ENCODE results near the gene ADM2.
"Not testable (repeated sequence)": the region's sequence is repeated elsewhere in the genome, so short reads cannot be mapped to it uniquely, and the experiment has no call there.

ADM2 gene, protein sequence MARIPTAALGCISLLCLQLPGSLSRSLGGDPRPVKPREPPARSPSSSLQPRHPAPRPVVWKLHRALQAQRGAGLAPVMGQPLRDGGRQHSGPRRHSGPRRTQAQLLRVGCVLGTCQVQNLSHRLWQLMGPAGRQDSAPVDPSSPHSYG

DNA sequence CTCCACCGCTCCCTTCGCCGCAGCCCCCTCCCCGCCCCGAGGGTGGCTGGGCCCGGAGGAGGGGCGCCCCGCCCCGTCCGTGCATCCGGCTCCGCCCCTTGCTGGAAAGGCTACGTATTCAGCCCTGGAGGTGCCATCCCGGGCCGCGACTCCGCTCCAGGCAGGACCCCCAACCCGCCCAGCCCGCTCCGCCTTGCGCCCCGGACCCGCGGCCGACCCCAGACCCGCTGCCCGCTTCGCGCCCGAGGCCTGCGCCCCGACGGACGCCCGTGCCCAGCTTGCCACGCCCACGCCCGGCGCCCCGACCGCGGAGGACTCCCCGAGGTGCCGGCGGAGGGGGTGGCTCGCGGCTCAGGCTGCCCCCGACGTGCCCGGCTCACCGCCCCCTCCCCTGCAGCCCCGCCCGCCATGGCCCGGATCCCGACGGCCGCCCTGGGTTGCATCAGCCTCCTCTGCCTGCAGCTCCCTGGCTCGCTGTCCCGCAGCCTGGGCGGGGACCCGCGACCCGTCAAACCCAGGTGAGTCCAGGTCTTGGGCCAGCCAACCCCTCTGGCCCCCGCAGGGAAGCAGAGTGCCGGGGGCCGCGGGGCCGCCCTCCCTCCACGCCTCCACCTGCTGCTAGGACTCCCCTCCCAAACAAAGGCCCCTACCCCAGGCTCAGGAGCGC is at the start of gene ADM2:
ADM2 (plus strand) TSS at position 104 of the 667 bp plus-strand sequence; CDS start at position 409, 305 bp downstream.
- no peak for DNase-seq (ENCODE audit: low spot score)

DNA sequence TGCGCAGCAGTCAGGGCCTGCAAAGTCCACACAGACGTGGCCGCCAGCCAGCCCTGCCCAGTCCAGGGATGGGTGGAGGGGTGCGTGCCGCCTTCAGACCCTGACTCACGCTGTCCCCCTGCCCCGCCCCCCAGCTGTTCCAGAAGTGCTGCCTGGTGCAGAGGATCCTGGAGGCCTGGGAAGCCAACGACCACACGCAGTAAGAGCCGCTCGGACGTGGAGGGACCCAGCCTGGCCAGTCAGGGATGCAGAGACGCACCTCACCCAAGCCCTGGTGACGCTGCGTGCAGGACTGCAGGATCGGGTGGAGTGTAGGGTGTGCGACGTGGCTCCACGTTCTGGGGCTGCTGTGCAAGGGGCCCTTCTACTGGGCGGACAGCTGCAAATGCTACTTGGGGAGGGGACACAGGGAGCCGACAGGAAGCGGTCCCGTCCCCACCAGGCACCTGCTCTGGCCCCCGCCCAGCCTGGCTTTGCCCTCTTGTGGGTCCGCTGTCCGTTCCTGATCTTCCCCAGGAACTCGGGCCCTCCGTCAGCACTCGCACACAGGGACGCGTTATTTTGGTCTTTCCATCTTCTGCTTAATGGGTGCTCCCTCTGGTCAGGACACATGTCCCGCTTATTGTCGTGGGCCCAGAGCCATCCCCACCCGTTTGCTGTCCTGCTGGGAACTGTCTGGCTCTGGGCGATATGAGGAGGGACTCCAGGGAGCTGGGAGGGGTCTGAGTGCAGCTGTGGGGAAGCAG is 49.0 kb upstream of the ADM2 start:
- no peak for DNase-seq (ENCODE audit: low spot score)

DNA sequence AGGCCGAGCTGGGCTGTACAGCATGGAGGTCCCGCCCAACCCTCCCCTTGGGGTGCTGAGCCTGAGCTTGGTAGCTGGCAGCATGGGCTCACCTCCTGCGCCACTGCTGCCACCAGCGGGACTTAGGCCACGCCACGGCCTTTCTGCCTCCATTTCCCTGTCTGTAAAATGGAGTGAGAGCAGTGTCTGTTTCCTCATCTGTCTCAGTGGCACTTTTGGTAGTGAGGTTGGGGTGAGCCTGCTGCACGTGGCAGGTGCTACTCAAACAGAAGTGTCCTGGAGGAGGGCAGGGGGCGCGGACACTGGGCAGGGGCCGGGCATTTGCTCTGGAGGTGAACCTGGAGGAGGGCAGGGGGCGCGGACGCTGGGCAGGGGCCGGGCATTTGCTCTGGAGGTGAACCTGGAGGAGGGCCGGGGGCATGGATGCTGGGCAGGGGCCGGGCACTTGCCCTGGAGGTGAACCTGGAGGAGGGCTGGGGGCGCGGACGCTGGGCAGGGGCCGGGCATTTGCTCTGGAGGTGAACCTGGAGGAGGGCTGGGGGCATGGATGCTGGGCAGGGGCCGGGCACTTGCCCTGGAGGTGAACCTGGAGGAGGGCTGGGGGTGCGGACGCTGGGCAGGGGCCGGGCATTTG is 48.3 kb upstream of the ADM2 start:
- not testable (repeated sequence) for DNase-seq (ENCODE audit: low spot score)

DNA sequence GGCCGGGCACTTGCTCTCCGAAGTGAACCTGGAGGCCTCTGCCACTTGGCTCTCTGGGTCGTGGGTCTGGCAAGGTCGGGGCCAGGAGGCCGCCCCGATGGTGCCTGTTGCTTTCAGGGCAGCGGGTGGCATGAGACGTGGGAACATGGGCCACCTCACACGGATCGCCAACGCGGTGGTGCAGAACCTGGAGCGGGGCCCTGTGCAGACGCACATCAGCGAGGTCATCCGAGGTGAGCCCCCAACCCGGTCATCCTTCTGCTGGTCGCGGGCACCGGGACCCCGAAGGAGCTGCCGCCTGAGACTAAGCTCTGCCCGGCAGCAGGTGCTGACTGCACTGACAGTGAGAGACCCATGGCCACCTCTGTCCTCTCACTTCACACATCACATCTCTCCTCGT is 46.5 kb upstream of the ADM2 start:
- no peak for DNase-seq (ENCODE audit: low spot score)

DNA sequence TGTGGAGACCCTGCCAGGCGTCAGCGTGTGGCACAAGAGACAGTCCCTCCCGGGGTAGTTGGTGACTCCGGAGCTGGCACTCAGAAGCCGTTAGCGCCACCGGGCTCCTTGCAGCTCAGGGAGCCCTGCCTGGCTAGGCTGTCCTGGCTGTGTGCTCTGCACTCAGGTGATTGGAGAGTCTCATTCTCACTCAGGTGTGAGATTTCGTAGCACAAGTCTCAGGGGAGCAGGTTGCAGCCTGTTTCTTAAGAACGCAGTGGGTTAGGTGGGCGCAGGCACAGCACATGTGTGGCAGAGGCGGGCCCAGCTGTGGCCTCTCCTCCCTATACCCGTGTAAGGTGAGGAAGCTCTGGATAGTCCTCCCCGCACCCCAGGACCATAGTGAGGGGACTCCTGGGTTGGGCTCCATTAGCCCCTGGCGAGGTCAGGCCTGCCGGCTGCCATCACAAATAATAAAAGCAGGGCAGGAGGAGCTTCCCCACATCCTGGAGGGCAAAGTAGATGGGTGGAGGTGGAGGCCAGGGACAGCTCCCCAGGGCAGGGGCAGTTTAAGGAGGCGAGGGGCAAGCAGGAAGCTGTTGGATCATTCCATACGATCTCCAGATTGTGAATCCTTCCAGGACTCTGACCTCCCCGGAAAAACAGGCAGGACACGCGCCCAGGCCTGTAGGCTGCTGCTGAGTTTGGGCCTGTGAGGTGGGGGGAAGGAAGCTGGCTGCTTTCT is 45.9 kb upstream of the ADM2 start:
- no peak for DNase-seq (ENCODE audit: low spot score)

DNA sequence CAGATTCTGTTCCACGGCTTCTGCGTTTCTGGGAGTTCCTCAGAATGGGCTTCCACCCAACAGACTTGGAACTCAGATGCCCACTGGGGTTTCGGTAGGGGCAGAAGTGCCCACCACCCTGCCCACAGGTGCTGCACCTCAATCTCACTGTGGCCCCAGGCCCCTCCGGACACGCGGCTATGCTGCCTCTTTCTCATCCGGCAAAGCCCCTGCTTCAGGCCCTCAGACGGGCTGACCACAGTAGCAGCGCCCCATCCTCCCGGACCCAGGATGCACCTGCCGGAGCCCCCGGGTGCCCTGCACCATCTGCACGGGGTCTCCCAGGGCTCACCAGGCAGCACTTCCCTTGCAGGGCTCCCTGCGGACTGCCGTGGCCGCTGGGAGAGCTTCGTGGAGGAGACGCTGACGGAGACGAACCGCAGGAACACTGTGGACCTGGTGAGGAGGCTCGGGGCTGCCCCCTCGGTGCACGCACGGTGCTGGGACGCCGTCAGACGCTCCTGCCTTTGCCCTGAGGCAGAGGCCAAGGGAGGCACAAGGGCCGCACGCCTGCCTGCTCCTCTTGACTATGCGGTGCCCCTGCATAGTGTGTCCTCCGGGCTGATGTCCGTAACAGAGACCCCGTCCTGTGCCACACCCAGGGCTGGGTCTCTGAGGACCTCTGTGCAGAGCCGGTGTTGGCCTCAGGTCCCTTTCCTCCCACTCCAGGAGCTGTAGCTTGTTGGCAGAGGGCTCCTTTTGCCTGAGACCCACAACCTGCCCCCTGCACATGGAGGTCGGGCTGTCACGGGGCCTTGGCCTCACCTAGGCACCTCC is 45.1 kb upstream of the ADM2 start:
- DNase-seq (ENCODE audit: low spot score): no peak

DNA sequence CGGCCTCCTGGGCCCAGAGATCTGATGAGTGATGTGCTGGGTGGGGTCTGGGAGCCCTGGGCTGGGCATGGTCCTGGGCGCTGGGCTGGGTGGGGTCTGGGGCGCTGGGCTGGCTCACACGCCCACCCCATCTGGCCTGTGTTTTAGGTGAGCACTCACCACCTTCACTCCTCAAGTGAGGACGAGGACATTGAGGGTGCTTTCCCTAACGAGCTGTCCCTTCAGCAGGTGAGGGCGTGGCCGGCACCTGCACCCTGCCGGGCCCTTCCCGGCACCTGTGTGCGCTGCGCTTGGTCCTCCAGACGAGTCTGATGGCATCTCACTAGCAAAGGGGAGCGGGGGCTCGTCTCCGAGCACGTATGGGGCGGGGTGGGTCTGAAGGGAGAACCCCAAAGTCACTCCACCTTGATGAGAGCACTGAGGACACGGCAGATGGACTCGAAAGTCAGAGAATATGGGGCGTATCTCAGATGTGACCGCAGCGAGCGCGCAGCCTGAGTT is 44.5 kb upstream of the ADM2 start:
- no peak for DNase-seq (ENCODE audit: low spot score)

DNA sequence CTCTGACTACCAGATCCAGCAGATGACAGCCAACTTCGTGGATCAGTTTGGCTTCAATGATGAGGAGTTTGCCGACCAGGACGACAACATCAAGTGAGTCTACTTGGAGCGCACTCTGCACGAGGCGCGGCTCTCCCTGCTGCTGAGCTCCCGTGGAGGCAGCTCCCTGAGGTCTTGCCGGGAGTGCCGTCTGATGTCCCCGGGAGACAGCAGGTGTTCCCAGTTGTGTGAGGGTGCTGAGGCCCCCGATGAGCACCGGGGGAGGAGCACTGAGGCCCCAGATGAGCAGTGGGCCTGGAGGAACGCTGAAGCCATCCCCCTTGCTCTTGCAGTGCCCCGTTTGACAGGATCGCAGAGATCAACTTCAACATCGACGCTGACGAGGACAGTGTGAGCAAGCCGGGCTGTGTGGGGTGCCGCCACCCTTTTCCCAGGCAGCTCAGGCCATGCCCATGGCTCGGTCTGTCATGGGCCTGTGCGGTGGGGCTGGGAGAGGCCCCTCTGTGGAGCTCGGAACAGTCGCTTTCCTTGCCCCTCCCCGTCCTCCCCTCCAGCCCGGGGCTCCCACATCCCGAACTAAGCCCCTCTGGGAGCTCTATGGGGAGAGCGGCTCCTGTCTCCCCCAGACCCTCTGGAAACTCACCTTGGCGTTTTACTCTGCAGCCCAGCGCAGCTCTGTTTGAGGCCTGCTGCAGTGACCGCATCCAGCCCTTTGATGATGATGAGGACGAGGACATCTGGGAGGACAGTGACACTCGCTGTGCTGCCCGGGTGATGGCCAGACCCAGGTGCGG is 43.6 kb upstream of the ADM2 start:
- no peak for DNase-seq (ENCODE audit: low spot score)

DNA sequence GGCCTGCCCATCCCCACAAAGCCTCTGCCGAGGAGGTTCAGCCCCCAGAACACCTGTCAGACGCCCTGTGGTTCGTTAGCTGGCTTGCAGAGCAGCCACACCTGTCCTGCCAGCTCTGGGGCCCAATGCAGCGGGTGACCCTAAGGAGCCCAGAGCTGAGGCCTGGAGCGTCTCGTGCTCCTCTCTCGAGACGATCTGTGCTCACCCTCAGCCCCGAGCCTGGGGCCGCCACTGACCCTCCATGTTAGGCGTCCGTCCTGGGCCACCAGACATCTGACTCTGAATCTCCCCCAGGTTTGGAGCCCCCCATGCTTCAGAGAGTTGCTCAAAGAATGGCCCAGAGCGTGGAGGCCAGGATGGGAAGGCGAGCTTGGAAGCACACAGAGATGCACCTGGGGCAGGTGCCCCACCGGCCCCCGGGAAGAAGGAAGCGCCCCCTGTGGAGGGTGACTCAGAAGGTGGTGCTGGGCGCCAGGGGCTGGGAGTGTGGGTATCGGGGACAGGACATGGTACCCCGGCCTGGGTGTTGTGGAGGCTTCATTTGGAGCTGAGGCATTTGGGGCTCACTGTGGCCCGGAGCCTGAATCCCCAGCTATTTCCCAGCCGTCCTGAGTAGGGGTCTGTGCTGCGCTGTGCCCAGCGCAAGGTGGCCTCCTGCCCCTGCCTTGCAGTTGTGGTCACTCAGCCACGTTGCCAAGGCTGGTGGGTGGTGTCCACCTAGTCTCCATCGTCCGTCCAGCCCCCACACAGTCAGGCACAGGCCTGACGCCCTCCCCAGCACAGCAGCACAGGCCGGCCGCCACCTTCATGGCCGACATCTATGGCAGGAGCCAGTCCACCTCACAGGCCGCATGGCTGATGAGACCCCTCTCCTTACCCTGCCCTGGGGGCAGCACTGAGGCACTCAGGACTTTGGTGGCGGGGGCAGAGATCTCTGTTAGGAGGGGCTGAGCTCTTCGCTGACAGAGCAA is 42.8 kb upstream of the ADM2 start:
- DNase-seq (ENCODE audit: low spot score): no peak

DNA sequence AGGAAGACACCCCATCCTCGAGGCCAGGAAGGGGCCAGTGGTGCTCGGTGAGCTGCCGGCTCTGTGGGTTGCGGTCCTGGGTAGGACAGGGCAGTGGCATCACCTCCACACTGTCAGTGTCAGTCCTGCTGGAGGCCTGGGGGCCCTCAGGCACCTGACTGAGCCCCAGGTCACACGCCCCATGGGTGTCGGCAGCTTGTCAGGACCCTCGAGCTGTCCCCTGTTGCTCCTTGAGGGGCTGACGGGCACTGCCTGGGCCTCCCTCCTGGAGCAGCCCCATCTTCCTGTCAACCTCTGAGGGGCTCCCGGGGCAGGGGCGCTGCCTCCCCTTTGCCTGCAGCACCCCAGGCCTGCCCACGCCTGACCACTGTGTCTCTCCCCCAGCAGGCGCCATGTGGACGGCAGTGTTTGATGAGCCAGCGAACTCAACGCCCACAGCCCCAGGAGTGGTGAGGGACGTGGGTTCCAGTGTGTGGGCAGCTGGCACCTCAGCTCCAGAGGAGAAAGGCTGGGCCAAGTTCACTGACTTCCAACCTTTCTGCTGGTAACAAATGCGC is 42.0 kb upstream of the ADM2 start:
- DNase-seq (ENCODE audit: low spot score): no peak

DNA sequence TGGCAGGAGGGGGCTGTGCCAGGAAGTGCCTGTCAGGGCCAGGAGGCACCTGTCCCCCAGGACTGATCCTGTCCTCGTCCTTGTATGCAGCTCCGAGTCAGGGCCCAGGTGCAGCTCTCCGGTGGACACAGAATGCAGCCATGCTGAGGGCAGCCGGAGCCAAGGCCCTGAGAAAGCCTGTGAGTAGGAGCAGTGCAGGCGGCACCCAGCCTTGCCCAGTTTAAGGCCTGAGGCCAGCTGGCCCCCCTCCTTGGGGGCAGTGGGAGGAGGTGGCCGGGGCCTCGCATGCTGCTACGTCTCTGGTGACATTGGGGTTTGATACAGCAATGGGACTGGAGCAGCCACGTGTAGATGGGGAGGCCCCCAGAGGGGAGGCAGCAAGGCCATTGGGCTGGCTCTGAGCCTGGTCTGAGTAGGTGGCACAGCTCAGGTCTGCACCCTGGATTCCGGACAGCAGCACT is 41.4 kb upstream of the ADM2 start:
- no peak for DNase-seq (ENCODE audit: low spot score)

DNA sequence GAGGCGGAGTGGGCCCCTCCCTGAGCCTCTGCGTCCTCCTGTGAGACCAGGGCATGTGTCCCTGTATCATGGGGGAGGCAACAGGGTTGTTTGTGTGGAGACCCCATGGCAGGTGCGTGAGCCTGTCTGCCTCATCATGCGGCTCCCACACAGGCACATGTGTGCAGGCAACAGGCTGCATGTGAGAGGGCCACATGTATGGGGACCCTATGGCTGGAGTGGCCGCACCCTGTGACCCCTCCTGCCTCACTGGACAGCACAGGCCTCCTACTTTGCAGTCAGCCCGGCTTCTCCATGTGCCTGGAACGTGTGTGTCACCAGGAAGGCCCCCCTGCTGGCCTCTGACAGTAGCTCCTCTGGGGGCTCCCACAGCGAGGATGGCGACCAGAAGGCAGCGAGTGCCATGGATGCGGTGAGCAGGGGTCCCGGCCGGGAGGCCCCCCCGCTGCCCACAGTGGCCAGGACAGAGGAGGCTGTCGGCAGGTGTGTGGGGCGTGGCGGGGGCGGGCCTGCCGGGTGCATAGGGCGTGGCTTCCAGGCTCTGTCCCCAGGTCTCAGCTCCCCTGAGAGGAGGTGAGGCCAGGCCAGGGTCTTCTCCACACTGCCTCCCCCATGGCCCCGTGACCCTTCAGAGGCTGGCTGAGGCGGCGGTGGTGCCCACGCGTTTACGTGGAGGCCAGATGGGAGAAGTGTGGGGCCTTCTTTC is 40.6 kb upstream of the ADM2 start:
- DNase-seq (ENCODE audit: low spot score): no peak

DNA sequence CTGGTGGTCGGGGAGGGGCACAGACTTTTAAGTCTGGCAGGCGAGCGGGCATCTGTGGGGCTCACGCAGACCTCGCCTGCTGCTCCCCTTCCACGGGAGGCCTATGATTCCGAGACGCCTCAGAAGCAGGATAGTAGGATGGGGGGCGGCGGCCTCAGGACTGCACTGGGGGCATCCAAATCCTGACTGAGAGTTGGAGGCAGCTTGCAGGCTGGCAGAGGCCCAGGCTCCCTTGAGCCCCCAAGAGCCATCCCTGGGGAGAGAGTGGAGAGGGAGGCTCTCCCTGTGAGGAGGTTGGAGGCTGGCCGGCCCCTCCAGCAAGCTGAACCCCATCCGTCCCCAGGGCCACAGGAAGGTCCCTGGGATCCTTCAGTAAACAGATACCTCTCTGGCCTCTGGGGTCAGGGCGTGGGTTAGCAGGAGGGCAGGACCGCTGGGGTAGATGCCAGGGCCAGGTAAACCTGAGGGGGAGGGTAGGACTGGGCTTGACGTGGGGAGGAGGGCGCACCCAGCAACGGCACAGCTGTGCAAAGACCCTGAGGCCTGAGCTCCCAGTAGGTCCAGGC is 39.8 kb upstream of the ADM2 start:
- no peak for DNase-seq (ENCODE audit: low spot score)

DNA sequence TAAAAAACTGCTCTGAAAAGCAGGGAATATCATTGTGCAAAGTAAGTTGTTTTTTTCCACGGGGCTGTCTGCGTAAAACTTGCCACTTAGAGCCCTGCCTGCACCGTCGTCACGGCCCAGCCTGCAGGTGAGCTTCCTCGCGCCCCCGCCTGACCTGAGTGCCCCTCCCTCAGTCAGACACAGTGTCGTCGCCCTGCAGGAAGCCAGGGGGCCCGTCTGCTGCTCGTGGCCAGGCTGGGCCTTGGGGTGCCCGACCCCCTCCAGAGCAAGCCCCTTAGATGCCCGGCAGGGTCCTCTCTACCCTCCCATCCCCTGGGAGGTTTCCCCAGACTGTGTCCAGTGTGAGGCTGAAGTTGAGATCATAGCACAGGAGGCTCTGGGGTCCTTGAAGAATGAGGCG is 38.1 kb upstream of the ADM2 start:
- no peak for DNase-seq (ENCODE audit: low spot score)

DNA sequence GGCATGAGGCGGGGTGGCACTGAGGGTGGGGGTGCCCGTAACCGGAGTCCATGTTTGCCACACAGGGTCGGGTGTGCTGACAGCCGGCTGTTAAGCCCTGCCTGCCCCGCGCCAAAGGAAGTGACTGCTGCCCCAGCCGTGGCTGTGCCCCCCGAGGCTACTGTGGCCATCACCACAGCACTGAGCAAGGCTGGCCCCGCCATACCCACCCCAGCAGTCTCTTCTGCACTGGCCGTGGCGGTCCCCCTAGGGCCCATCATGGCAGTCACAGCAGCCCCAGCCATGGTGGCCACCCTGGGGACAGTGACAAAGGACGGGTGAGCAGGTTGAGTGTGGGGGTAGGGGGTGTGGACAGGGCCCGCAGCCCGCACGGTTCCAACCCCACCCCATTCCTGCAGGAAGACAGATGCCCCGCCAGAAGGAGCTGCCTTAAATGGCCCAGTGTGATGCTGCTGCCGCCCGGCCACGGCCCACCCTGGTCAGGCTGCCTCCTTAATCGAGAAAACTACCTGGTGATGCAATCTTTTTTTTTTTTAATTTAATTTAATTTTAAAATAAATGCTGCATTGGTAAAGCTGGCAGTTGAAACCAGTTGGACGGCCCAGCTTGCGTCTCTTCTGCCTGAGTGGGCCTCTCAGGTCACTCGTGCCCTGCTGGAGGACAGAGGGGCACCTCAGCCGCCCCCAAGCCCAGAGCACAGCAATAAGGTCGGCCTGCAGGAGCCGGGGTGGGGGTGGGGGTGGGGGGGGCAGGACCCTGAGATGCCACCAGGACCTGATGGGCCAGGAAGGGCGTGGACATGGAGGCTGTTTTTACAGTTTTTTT is 37.3 kb upstream of the ADM2 start:
- DNase-seq (ENCODE audit: low spot score): no peak

DNA sequence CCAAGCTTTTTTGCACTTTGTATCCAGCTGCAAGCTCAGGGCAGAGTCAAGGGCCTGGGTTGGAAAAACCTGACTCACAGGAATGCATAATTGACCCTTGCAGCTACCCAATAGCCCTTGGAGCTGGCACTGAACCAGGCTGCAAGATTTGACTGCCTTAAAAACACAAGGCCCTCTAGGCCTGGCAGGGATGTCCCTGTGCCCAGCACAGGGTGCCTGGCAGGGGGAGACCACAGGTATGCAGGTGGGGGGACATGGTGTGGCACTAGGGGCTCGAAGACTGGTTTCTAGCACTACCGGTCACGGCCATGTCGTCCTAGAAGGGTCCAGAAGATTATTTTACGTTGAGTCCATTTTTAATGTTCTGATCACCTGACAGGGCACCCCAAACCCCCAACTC is 36.7 kb upstream of the ADM2 start:
- DNase-seq (ENCODE audit: low spot score): no peak

Data from hematopoietic multipotent progenitor cell treated with erythropoietin and hydrocortisone succinate and interleukin-3 and kit ligand, for 17 days (in vitro differentiated cells).